Epithelial cell of esophagus (primary cell): ENCODE data around the gene ENTPD7.

ENCODE experiments used
- DNase-seq: peaks from one replicate; pipeline ENCODE4 v3.0.0; 2010; ENCODE audit warnings: low read depth
- H3K4me3 ChIP-seq: 2 replicates; pipeline ENCODE4 v1.5.1; 2011; ENCODE audit warnings: mild to moderate bottlenecking, low read length, control low read depth
- TF ChIP-seq, protein P1 (sequence below): IDR thresholded peaks from 2 replicates; pipeline ENCODE4 v1.5.1; 2011; ENCODE audit warnings: low read depth, mild to moderate bottlenecking, low read length, control low read depth, inconsistent platforms; ENCODE audit not compliant: insufficient read depth; ENCODE audit errors: missing control alignments

ENTPD7 gene

DNA sequence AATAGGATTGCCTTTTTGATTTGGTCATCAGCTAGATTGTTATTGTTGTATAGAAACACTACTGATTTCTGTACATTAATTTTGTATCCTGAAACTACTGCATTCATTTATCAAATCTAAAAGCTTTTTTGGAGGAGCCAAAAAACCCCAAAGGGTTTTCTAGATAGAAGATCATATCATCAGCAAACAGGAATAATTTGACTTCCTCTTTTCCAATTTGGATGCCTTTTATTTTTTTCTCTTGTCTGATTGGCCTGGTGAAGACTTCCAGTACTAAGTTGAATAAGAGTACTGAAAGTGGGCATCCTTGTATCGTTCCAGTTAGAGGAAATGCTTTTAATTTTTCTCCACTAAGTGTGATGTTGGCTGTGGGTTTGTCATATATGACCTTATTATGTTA lies 10.6 kb upstream of the ENTPD7 start:
- H3K4me3 ChIP-seq = no peak overlapping the region
- no peak for DNase-seq

DNA sequence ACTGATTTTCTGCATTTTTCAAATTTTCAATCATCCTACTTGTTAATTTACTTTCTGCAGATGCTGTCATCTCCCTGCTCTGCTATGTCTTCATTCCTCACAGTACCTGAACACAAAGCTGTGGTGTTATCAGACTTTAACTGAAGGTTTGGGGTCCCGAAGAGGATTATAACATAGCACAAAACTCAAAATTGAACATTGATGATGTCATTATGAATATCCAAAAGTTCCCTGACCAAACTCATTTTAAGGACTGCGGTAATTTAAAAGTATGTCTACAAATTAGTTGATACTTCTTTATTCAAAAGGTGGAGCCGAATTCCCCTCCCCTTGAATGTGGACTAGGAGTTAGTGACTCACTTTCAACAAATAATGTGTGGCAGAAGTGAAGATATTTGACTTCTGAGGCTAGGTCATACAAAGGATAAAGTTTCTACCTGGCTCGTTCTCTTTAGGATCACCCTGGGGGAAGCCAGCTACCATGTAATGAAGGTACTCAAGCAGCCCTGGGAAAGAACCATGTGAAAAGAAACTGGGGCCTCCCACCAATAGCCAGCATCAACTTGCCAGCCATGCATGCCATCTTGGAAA lies 6.4 kb upstream of the ENTPD7 start:
- DNase-seq = peak; percentile 22
- TF ChIP-seq, protein P1, sequence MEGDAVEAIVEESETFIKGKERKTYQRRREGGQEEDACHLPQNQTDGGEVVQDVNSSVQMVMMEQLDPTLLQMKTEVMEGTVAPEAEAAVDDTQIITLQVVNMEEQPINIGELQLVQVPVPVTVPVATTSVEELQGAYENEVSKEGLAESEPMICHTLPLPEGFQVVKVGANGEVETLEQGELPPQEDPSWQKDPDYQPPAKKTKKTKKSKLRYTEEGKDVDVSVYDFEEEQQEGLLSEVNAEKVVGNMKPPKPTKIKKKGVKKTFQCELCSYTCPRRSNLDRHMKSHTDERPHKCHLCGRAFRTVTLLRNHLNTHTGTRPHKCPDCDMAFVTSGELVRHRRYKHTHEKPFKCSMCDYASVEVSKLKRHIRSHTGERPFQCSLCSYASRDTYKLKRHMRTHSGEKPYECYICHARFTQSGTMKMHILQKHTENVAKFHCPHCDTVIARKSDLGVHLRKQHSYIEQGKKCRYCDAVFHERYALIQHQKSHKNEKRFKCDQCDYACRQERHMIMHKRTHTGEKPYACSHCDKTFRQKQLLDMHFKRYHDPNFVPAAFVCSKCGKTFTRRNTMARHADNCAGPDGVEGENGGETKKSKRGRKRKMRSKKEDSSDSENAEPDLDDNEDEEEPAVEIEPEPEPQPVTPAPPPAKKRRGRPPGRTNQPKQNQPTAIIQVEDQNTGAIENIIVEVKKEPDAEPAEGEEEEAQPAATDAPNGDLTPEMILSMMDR = no peak
- no peak overlapping the region for H3K4me3 ChIP-seq

More for the DNA sequence above, 10.6 kb upstream of the ENTPD7 start:
- TF ChIP-seq, protein P1 = no peak

DNA sequence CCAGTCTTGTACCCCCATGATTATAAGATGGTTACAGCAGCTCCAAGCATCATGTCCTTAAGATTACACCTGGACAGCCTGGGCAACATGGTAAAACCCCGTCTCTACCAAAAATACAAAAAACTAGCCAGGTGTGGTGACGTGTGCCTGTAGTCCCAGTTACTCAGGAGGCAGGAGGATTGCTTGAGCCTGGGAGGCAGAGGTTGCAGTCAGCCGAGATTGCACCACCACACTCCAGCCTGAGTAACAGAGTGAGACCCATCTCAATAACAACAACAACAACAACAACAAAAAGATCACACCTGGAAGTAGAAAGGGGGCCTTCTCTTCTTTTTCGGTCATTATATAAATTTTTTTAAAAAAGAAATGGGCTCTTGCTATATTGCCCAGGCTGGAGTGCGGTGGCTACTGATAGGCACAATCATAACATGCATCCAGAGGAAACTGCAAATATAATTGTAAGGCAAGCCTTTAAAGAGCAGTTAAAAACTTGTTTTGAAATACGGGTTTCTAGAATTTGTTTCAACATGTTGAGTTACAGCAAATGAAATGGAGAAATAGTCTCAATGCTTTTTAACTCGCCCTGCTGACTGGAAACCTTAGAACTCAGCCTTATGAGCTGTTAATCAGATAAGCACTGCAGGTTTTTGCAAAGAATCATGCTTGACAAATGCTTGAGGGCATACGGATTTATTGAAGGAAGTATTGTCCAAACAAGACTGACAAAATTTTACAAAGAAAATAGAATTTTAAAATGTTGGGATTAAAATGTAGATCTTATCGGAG lies 4.7 kb upstream of the ENTPD7 start:
- H3K4me3 ChIP-seq = no peak overlapping the region
- TF ChIP-seq, protein P1 = no peak
- DNase-seq = peak; percentile 97

DNA sequence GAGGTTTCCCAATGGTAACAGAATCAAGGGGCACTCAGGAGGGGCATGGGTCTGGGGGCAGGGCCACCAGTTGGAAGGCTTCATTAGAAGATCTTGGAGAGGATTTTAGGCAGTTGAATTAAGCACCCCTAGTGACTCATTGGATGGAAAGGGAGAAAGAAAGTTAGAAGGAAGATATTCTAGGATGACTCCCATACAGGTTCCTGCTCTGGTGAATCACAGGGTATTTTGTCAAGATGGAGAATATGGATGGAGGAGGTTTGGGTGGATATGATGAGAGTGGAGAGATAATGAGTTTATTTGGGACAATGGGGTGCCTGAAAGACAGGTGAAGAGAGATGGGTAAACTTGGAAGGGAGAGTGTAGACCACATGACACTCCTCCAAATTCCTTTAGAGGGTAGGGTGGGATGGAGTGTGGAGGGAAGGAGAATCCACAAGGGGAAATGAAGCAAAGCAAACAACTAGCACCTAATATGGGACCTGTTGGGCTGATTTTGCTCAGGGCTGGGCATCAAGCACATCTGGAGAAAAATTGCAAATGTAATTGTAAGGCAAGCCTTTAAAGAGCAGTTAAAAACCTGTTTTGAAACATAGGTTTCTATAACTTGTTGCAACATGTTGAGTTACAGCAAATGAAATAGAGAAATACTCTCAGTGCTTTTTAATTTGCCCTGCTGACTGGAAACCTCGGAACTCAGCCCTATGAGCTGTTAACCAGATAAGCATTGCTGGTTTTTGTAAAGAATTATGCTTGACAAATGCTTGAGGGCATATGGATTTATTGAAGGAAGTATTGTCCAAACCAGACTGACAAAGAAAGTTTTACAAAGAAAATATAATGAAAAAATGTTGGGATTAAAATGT lies 2.9 kb upstream of the ENTPD7 start:
- peak; percentile 93 for DNase-seq
- H3K4me3 ChIP-seq = no peak overlapping the region
- TF ChIP-seq, protein P1 = no peak

DNA sequence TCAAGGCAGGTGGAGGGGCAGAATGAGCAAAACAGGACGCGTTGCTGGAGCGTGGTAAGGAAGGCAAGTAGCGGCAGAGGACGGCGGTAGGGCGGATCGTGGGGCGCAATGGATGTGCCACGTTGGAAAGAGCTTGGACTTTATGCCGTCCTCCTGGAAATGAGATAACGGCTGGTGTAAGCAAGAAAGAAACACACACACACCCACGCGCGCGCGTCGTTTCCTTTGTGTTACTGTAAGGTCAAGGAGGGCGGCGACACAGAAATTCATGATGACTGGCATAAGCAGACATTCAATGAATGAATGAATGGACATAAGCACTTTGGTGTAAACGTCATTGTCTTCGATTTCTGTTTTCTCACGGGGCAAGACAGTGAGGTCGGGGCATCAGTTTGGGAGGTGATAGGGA lies 683 bp upstream of the ENTPD7 start:
- peak overlapping the region; percentile 53 for H3K4me3 ChIP-seq
- TF ChIP-seq, protein P1 = no peak
- DNase-seq = peak; percentile 74

DNA sequence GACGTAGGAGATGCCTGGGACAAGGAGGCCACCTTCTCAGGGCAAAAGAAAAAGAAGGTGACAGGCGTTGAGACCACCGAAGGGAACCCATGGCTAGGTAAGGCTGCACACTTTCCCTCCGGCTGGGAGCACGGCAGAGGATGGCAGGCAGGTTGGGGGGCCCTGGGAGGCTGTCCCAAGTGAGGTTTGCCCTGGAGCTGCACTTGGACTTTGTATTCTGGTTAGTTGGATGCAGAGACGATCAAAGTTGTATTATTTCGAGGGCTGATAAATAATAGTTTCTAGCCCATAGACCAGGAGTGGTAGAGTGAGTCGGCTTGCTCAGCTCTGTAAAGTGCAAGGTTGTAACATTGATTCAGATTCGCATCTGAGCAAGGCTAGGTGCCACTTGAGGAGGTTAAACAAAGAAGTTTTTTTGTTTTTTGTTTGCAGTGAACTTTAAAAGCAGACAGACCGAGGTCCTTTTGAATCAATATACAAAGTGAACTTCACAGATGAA lies 608 bp downstream of the ENTPD7 start:
- H3K4me3 ChIP-seq = peak overlapping the region; percentile 53
- DNase-seq = peak; percentile 28
- TF ChIP-seq, protein P1 = no peak
